CD4-positive, alpha-beta T cell (primary cell): ENCODE data around the gene PTPRT. TPM values are rescaled to one million over a fixed set of nuclear protein-coding genes. Genes with fewer than 3 reads are reported as not detected.

ENCODE experiments used
- ATAC-seq: fragments of 200-7000 bp; cut with Tn5 transposase; one replicate; pipeline ENCODE4 v1.10.0; 2022; ENCODE audit warnings: mild to moderate bottlenecking; ENCODE audit not compliant: poor library complexity
- CTCF ChIA-PET: fragments of 350-600 bp; sonication (Branson Sonifier 250); formaldehyde crosslinking; loops from one replicate; lab custom pipeline; 2021; ENCODE audit warnings: antibody characterized with exemption, inconsistent platforms; lab: Charles Lee
- POLR2A ChIA-PET: fragments of 350-600 bp; sonication (Branson Sonifier 250); formaldehyde crosslinking; loops from one replicate; lab custom pipeline; 2021; ENCODE audit warnings: antibody characterized with exemption, inconsistent platforms; lab: Charles Lee
- DNase-seq, 14 experiments: peaks; one replicate each; pipeline ENCODE4 v3.0.0-alpha.2; 2013 to 2020; ENCODE audit warnings: mixed read lengths in 2 of 14
- H3K27ac ChIP-seq, 2 donors: one replicate each; pipeline versions ENCODE4 v1.5.1 to v1.7.0; 2013; ENCODE audit warnings: low read length in 2 of 2, low read depth in 1 of 2, mild to moderate bottlenecking in 1 of 2
- H3K27me3 ChIP-seq, 2 experiments: 1 replicate in 1 of 2; 2 replicates in 1 of 2; pipeline versions ENCODE4 v1.6.1 to v1.7.0; 2013; ENCODE audit warnings: low read length in 2 of 2, control low read depth in 1 of 2, mild to moderate bottlenecking in 1 of 2, moderate library complexity in 1 of 2; ENCODE audit not compliant: insufficient read depth in 2 of 2, control insufficient read depth in 1 of 2
- H3K36me3 ChIP-seq: one replicate; pipeline ENCODE4 v1.6.1; 2013; ENCODE audit warnings: low read length, control low read depth; ENCODE audit not compliant: insufficient read depth
- H3K4me1 ChIP-seq: one replicate; pipeline ENCODE4 v1.6.1; 2013; ENCODE audit warnings: low read length, control low read depth; ENCODE audit not compliant: insufficient read depth
- H3K4me3 ChIP-seq: one replicate; pipeline ENCODE4 v1.5.1; 2013; ENCODE audit warnings: mild to moderate bottlenecking, low read length, moderate library complexity
- H3K9me3 ChIP-seq, 2 experiments: 1 replicate in 1 of 2; 2 replicates in 1 of 2; pipeline versions ENCODE4 v1.6.1 to v1.7.0; 2013; ENCODE audit warnings: low read length in 2 of 2, mild to moderate bottlenecking in 2 of 2, control low read depth in 1 of 2, moderate library complexity in 1 of 2; ENCODE audit not compliant: control insufficient read depth in 1 of 2, insufficient read depth in 1 of 2
- H3K27ac Mint-ChIP-seq: one replicate; pipeline ENCODE4 v1.8.0; 2020; ENCODE audit warnings: mixed read lengths
- H3K27me3 Mint-ChIP-seq: one replicate; pipeline ENCODE4 v1.8.0; 2021; ENCODE audit warnings: mixed read lengths
- H3K36me3 Mint-ChIP-seq: one replicate; pipeline ENCODE4 v1.8.0; 2021; ENCODE audit warnings: low read depth, mixed read lengths
- H3K4me1 Mint-ChIP-seq: one replicate; pipeline ENCODE4 v1.8.0; 2021; ENCODE audit warnings: low read depth, mixed read lengths
- H3K4me3 Mint-ChIP-seq: one replicate; pipeline ENCODE4 v1.8.0; 2020; ENCODE audit warnings: mild to moderate bottlenecking, mixed read lengths
- H3K9me3 Mint-ChIP-seq: one replicate; pipeline ENCODE4 v1.8.0; 2020; ENCODE audit warnings: mixed read lengths
- intact Hi-C, 2 experiments: fragments of 100-400 bp; cut with DNase I in 1 of 2; cut with micrococcal nuclease in 1 of 2; formaldehyde crosslinking; loops; one replicate each; pipeline versions ENCODE4 v1.15.1 to v1.9.0; 2023 to 2025; cut with DNase I, micrococcal nuclease
- total RNA-seq, 174 experiments: library from RNA in 2 of 174; stranded (reverse) in 2 of 174; gene quantifications; one replicate each; pipeline ENCODE4 v1.2.3 and lab custom pipeline; 2021 to 2026
- TF ChIP-seq, protein P1 (sequence below): fragments of 200-600 bp; IDR thresholded peaks from one replicate; pipeline ENCODE4 v1.8.0; 2022; ENCODE audit warnings: antibody characterized with exemption, mild to moderate bottlenecking

The PTPRT gene
- total RNA-seq, 2 experiments from 2014 or later: not detected

DNA sequence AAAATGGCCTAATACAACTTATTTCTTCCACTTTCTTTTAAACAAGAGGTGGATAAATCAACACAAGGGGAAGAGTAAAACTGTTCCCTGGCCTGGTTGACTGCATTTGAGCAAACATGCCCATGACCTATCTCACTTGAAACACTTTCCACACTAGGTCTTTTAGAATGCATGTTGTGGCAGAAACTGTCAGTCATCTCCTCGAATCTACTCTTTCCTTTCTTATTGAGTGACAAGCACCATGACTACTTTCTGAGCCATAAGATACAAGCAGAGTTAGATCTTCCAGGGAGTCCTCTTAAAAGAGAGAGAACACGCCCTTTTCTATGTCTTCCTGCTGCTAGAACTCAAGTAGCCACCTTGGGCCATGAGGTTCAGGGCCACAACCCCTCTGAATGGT is 66.5 kb downstream of the PTPRT start:
- Mint-ChIP-seq H3K36me3 (no peaks in the 10 kb centered on the region), H3K4me1 (no peaks in the 10 kb centered on the region), H3K27ac (no peak overlapping the region), H3K9me3 (peaks cover 2% of the 10 kb centered on the region), H3K27me3 (peaks cover 8% of the 10 kb centered on the region), H3K4me3 (no peak overlapping the region)
- ChIA-PET POLR2A (no interaction called here), CTCF (no interaction called here)
- Histone ChIP-seq H3K9me3 (peaks cover 0 to 3% of the 10 kb centered on the region in 2 experiments), H3K27ac (no peak overlapping the region), H3K4me3 (no peak overlapping the region), H3K27me3 (no peaks in the 10 kb centered on the region), H3K4me1 (no peaks in the 10 kb centered on the region), H3K36me3 (no peaks in the 10 kb centered on the region)
- ATAC-seq (no peak), DNase-seq (no peak)
- TF ChIP-seq, protein P1, sequence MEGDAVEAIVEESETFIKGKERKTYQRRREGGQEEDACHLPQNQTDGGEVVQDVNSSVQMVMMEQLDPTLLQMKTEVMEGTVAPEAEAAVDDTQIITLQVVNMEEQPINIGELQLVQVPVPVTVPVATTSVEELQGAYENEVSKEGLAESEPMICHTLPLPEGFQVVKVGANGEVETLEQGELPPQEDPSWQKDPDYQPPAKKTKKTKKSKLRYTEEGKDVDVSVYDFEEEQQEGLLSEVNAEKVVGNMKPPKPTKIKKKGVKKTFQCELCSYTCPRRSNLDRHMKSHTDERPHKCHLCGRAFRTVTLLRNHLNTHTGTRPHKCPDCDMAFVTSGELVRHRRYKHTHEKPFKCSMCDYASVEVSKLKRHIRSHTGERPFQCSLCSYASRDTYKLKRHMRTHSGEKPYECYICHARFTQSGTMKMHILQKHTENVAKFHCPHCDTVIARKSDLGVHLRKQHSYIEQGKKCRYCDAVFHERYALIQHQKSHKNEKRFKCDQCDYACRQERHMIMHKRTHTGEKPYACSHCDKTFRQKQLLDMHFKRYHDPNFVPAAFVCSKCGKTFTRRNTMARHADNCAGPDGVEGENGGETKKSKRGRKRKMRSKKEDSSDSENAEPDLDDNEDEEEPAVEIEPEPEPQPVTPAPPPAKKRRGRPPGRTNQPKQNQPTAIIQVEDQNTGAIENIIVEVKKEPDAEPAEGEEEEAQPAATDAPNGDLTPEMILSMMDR: no peak
- intact Hi-C loops: no loop called here

DNA sequence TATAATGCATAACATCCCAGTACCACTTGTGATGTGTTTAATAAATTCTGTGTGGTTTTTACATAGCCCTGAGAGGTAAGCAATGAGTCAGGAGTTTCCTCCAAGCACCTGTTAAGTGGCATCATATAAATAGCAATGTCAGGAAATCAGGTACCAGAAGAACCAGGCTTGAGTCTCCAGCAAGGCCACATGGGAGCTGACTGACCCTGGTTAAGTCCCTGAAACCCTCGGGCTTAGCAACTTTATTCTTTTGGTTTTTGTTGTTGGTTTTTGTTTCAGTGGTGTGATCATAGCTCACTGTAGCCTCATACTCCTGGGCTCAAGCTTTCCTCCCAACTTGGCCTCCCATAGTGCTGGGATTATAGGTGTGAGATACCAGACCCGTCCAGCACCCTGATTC is 70.0 kb downstream of the PTPRT start:
- Mint-ChIP-seq H3K36me3 (no peaks in the 10 kb centered on the region), H3K4me3 (no peak overlapping the region), H3K9me3 (peaks cover 5% of the 10 kb centered on the region), H3K27ac (no peak overlapping the region), H3K27me3 (peaks cover 12% of the 10 kb centered on the region), H3K4me1 (no peaks in the 10 kb centered on the region)
- H3K9me3 ChIP-seq: peaks cover 0 to 3% of the 10 kb centered on the region in 2 experiments
- no peaks in the 10 kb centered on the region for H3K36me3 ChIP-seq
- H3K4me1 ChIP-seq: no peaks in the 10 kb centered on the region
- no peak overlapping the region for H3K27ac ChIP-seq
- ChIA-PET POLR2A (no interaction called here), CTCF (no interaction called here)
- intact Hi-C loops: no loop called here
- H3K4me3 ChIP-seq: no peak overlapping the region
- no peak for ATAC-seq
- TF ChIP-seq, protein P1: no peak
- no peaks in the 10 kb centered on the region for H3K27me3 ChIP-seq
- DNase-seq: no peak

GRCh38 chr20:43102394-43102793 is 87.3 kb downstream of the PTPRT start:
- intact Hi-C loops: no loop called here
- ChIA-PET CTCF (no interaction called here), POLR2A (no interaction called here)
- Histone ChIP-seq H3K9me3 (no peaks in the 10 kb centered on the region), H3K4me1 (no peaks in the 10 kb centered on the region), H3K27ac (no peak overlapping the region), H3K27me3 (no peaks in the 10 kb centered on the region), H3K4me3 (no peak overlapping the region), H3K36me3 (no peaks in the 10 kb centered on the region)
- Mint-ChIP-seq H3K4me3 (no peak overlapping the region), H3K27me3 (peaks cover 33% of the 10 kb centered on the region), H3K27ac (no peak overlapping the region), H3K9me3 (no peaks in the 10 kb centered on the region), H3K4me1 (no peaks in the 10 kb centered on the region), H3K36me3 (no peaks in the 10 kb centered on the region)
- TF ChIP-seq, protein P1: no peak
- ATAC-seq: no peak
- DNase-seq: no peak
